ENCODE data around the gene ARRDC1.

ARRDC1 gene

DNA sequence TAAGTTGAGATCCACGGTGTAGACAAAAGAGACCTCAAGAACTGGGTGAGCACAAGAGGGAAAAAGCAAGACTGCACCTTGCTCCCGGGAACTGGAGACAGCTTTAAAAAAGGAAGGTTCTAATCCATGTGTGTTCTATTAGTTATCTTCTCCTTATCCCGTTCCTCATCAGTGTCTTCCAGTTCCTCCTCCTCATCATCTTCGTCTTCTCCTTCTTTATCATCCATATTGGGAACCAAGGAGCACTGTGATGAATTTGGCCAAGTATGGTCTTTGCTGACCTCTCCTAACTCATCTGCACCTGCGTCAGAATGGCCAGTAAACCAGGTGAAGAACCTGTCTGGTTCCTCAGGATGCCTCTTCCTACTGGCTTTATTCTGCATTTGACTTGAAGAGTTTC, 35.4 kb downstream of the ARRDC1 start:
- DNase-seq, result no peak

GRCh38 chr9:137642118-137642601, 36.7 kb downstream of the ARRDC1 start:
- no peak for DNase-seq

- DNase-seq, result no peak
These were observed 37.4 kb downstream of the ARRDC1 start for GRCh38 chr9:137642892-137643291.

GRCh38 chr9:137643921-137644320, 38.4 kb downstream of the ARRDC1 start:
- DNase-seq, result no peak

- no peak for DNase-seq
These were observed 39.7 kb downstream of the ARRDC1 start for GRCh38 chr9:137645211-137645610.

DNA sequence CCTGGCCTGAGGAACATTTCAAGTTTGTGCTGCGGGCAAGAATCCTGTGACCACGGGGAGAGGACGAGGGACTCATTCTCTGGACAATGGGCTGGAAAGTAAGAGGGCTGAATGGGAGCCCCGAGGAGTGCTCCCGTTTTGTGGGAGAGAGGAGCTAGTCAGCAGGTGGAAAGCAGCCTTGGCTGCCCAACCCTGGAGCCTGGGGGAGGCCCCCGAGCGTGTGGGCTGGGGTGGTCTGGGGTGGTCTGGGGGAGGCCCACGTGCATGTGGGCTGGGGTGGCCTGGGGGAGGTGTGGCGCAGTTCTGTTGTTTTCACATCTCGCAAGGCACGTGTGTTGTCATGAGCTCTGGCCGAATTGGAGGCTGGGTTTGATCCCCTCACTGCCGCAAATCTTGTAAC, 40.9 kb downstream of the ARRDC1 start:
- no peak for DNase-seq

DNA sequence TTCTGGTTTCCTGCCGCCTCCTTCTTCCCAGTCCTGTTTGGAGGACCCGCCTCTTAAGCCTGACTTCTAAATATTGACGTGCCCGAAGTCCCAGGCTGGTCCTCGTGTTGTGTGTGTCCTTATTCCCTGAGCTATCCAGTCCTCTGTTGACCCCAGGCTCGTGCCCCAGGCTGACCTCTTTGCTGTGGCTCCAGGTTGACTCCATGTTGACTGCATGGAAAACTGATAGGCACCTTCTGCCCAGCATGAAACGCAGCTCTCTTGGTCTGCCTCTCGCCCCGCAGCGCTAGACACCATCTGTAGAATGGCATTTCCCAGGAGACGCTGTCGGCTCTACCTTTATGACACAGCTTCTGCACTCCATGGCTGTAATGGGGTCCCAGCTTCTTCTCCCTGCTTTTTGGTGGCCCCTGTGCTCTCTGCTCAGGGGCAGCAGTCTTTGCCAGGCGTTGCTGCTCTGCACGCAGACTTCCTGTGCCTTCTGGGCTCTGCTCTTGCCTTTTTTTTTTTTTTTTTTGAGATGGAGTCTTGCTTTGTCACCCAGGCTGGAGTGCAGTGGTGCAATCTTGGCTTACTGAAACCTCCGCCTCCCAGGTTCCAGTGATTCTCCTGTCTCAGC, 41.7 kb downstream of the ARRDC1 start:
- no peak for DNase-seq

DNA sequence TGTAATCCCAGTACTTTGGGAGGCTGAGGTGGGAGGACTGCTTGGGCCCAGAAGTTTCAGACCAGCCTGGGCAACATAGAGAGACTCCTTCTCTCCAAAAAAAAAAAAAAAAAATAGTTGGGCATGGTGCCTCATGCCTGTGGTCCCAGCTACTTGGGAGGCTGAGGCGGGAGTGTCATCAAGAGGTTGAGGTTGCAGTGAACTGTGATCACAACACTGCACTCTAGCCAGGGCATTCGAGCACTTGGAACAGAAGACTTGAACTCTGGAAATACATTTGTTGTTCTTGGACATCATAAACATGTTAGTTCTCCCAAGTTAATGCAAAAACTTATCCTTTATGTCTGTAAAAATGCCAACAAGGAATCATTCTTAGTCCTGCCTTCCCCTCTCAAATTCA, 42.9 kb downstream of the ARRDC1 start:
- DNase-seq, result peak; percentile 25

DNA sequence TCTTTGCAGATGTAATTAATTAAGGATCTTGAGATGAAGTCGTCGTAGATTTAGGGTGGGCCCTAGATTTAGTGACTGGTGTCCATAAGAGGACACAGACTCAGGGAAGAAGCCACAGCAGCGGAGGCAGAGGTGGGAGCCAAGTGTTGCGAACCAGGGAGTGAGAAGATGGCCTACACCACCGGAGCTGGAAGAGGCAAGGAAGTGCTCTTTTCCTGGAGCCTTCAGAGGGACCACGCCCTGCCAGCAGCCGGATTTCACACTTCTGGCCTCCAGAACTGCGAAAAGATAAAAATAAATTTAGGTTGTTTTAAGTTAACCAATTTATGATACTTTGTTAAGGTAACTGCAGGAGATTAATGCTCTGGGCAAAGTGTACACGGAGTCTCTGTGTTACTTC, 44.1 kb downstream of the ARRDC1 start:
- DNase-seq, result no peak

DNA sequence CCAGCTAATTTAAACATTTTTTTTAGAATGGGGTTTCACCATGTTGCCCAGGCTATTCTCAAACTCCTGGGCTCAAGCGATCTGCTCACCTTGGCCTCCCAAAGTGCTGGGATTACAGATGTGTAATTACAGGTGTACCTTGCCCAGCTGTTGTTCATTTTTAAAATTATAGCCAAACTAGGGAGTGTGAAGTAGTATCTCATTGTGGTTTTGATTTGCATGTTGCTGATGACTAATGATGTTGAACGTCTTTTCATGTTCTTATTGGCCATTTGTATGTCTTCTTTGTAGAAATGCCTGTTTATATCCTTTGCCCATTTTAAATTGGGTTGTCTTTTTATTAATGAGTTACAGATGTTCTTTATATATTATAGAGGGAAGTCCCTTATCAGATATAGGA, 44.8 kb downstream of the ARRDC1 start:
- DNase-seq, result no peak

DNA sequence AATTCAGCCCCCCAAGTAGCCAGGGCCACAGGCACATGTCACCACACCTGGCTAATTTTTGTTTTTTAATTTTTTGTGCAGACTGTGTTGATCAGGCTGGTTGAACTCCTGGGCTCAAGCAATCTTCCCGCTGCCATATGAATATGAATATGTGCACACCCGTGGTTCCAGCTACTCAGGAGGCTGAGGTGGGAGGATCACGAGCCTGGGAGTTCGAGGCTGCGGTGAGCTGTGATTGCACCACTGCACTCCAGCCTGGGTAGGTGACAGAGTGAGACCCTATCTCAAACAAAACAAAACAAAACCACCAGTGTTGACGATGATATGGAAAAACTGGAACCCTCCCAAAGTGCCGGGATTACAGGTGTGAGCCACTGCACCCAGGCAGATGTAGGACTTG, 45.3 kb downstream of the ARRDC1 start:
- no peak for DNase-seq

GRCh38 chr9:137656416-137656815, 50.9 kb downstream of the ARRDC1 start:
- no peak for DNase-seq

DNA sequence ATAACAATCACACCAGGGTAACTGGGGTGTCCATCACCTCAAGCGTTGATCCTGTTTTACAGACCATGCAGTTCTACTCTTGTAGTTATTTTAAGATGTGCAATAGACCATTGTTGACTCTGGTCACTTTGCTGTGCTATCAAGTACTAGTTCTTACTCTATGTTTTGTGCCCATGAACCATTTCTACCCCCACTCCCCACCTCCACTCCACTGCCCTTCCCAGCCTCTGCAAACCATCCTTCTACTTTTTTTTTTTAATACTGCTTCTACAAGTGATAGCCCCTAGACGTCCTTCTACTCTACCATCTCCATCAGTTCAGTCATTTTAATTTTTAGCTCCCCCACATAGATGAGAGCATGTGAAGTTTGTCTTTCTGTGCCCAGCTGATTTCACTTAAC, 52.1 kb downstream of the ARRDC1 start:
- DNase-seq, result no peak

GRCh38 chr9:137658781-137659180, 53.3 kb downstream of the ARRDC1 start:
- DNase-seq, result no peak

GRCh38 chr9:137660144-137660543, 54.7 kb downstream of the ARRDC1 start:
- DNase-seq, result no peak

- DNase-seq, result no peak
These were observed 58.1 kb downstream of the ARRDC1 start for GRCh38 chr9:137663584-137663983.

DNA sequence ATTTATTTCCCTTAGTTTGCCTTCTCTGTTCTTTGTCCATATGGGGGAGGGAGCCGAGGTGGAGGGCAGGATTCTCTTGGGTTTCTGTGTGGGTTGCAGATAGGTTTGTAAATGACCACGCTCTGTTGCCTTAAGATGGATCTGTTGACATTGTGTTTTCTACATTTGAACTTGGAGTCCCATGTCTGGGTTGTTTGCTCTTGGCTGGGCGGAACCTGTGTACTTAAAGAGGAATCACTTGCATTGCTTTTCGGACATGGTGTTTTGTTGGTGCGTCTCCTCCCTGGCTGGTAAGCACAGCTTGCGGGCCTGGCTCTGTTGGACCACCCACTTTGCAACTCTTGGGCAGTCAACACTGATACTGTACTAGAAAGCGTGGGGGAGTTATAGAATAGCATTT, 59.2 kb downstream of the ARRDC1 start:
- peak; percentile 42 for DNase-seq
